ENCODE results near the gene GHITM.
A peak's percentile ranks its signal among the peaks of the same experiment; 100 is the strongest.
"Not testable (repeated sequence)": the region's sequence is repeated elsewhere in the genome, so short reads cannot be mapped to it uniquely, and the experiment has no call there.

- peak in 1 of 2 experiments; percentile 26; a peak in 2 of 4 replicates for TF ChIP-seq CTCF (conservative IDR thresholded peaks at IDR 0.05; ENCODE audit: low read depth in 2 of 2)
- not testable (repeated sequence) for TF ChIP-seq ETS1 (IDR thresholded peaks at IDR 0.05); EZH2phosphoT487 (IDR thresholded peaks at IDR 0.05; ENCODE audit: unreplicated experiment); EZH2 (IDR thresholded peaks at IDR 0.05; ENCODE audit: low read depth, unreplicated experiment); REST (IDR thresholded peaks at IDR 0.05; ENCODE audit: unreplicated experiment); JUNB (IDR thresholded peaks at IDR 0.05; ENCODE audit: unreplicated experiment); POLR2AphosphoS5 (IDR thresholded peaks at IDR 0.05; ENCODE audit: low read depth); ZNF331 (CRISPR knock-in tag; IDR thresholded peaks at IDR 0.05; ENCODE audit: low read depth)
Measured at GRCh38 chr10:84125910-84126784, 13.2 kb upstream of the GHITM start.
